Stimulated activated CD8-positive, alpha-beta memory T cell treated with anti-CD3 and anti-CD28 coated beads, Interleukin-2, amount 100 ng/mL, for 1 hour (primary cell): ENCODE results near the gene GDF2.

Source experiments
- DNase-seq, 2 donors: peaks; one replicate each; pipeline ENCODE4 v3.0.0-alpha.2; 2020; ENCODE audit warnings: low read depth in 2 of 2

The GDF2 gene

GRCh38 chr10:47322300-47323061 lies at the start of gene GDF2:
Gene GDF2, plus strand, starts transcription at chr10:47322454. Its CDS starts 215 bp downstream, at chr10:47322669.
- DNase-seq, result no peak

GRCh38 chr10:47276071-47276470 lies 46.2 kb upstream of the GDF2 start:
- no peak for DNase-seq

- no peak for DNase-seq
These were observed 45.5 kb upstream of the GDF2 start for GRCh38 chr10:47276576-47277351.

- DNase-seq, result peak in 1 of 2 donors; percentile 20
These were observed 44.7 kb upstream of the GDF2 start for GRCh38 chr10:47277352-47278151.

GRCh38 chr10:47278152-47278473 lies 44.1 kb upstream of the GDF2 start:
- no peak for DNase-seq

- DNase-seq, result no peak
These were observed 43.5 kb upstream of the GDF2 start for GRCh38 chr10:47278720-47279119.

GRCh38 chr10:47279276-47279675 lies 43.0 kb upstream of the GDF2 start:
- DNase-seq, result no peak

- DNase-seq, result no peak
These were observed 40.1 kb upstream of the GDF2 start for GRCh38 chr10:47282005-47282656.

GRCh38 chr10:47282657-47283018 lies 39.6 kb upstream of the GDF2 start:
- DNase-seq, result no peak

- DNase-seq, result no peak
These were observed 39.1 kb upstream of the GDF2 start for GRCh38 chr10:47283101-47283630.

GRCh38 chr10:47283848-47284247 lies 38.4 kb upstream of the GDF2 start:
- DNase-seq, result no peak

- DNase-seq, result no peak
These were observed 36.7 kb upstream of the GDF2 start for GRCh38 chr10:47285381-47286115.

- no peak for DNase-seq
These were observed 36.1 kb upstream of the GDF2 start for GRCh38 chr10:47286116-47286505.

- DNase-seq, result no peak
These were observed 35.5 kb upstream of the GDF2 start for GRCh38 chr10:47286591-47287315.

GRCh38 chr10:47287365-47287802 lies 34.9 kb upstream of the GDF2 start:
- DNase-seq, result no peak

GRCh38 chr10:47287805-47288204 lies 34.4 kb upstream of the GDF2 start:
- no peak for DNase-seq

- DNase-seq, result no peak
These were observed 34.0 kb upstream of the GDF2 start for GRCh38 chr10:47288236-47288635.

GRCh38 chr10:47288916-47289495 lies 33.2 kb upstream of the GDF2 start:
- no peak for DNase-seq

- DNase-seq, result no peak
These were observed 32.3 kb upstream of the GDF2 start for GRCh38 chr10:47289921-47290320.

- no peak for DNase-seq
These were observed 31.9 kb upstream of the GDF2 start for GRCh38 chr10:47290338-47290737.
